GM23338 (cell line): ENCODE measurements around the gene SDC1. TPM values are rescaled to one million over a fixed set of nuclear protein-coding genes. Genes with fewer than 3 reads are reported as not detected.

Source experiments
- ATAC-seq: fragments of 200-7000 bp; cut with Tn5 transposase; 3 replicates; pipeline ENCODE4 v1.9.1; 2020
- DNase-seq: peaks from one replicate; pipeline ENCODE4 v3.0.0-alpha.2; 2015; ENCODE audit warnings: low spot score
- H2AFZ ChIP-seq: fragments of 200-600 bp; sonication (generic); 2 replicates; pipeline ENCODE4 v1.8.0; 2016; ENCODE audit warnings: antibody characterized with exemption, mild to moderate bottlenecking, moderate library complexity
- H3F3A ChIP-seq: fragments of 200-600 bp; sonication (generic); replicated peaks from 2 replicates; pipeline ENCODE4 v1.8.0; 2017; ENCODE audit warnings: antibody characterized with exemption, mixed run types, low read depth
- H3K27ac ChIP-seq: fragments of 200-600 bp; sonication (generic); 2 replicates; pipeline ENCODE4 v1.6.1; 2016; ENCODE audit warnings: low read depth
- H3K27me3 ChIP-seq: fragments of 200-600 bp; sonication (generic); 2 replicates; pipeline ENCODE4 v1.8.0; 2016; ENCODE audit warnings: mild to moderate bottlenecking, mixed run types, moderate library complexity; ENCODE audit not compliant: insufficient read depth
- H3K36me3 ChIP-seq: fragments of 200-600 bp; sonication (generic); 2 replicates; pipeline ENCODE4 v1.8.0; 2016; ENCODE audit warnings: mild to moderate bottlenecking; ENCODE audit not compliant: insufficient read depth
- H3K4me1 ChIP-seq: fragments of 200-600 bp; sonication (generic); 2 replicates; pipeline ENCODE4 v1.8.0; 2016; ENCODE audit warnings: mild to moderate bottlenecking, moderate library complexity; ENCODE audit not compliant: insufficient read depth
- H3K4me2 ChIP-seq: fragments of 200-600 bp; sonication (generic); 2 replicates; pipeline ENCODE4 v1.7.1; 2017; ENCODE audit warnings: mixed run types
- H3K4me3 ChIP-seq: fragments of 200-600 bp; sonication (generic); 2 replicates; pipeline ENCODE4 v1.6.1; 2016; ENCODE audit warnings: mixed run types
- H3K79me2 ChIP-seq: fragments of 200-600 bp; sonication (generic); replicated peaks from 2 replicates; pipeline ENCODE4 v1.8.0; 2017; ENCODE audit warnings: mild to moderate bottlenecking; ENCODE audit not compliant: insufficient read depth
- H3K9me2 ChIP-seq: fragments of 200-600 bp; sonication (generic); 2 replicates; pipeline ENCODE4 v1.8.0; 2017; ENCODE audit not compliant: insufficient read depth
- H4K20me1 ChIP-seq: fragments of 200-600 bp; sonication (generic); replicated peaks from 2 replicates; pipeline ENCODE4 v1.8.0; 2017; ENCODE audit warnings: mild to moderate bottlenecking; ENCODE audit not compliant: insufficient read depth
- H3K27ac Mint-ChIP-seq: 2 replicates; pipeline ENCODE4 v1.8.0; 2020; ENCODE audit warnings: inconsistent platforms, mild to moderate bottlenecking, moderate library complexity, mixed read lengths
- H3K27me3 Mint-ChIP-seq: 3 replicates; pipeline ENCODE4 v1.8.0; 2022; ENCODE audit warnings: low read depth, mild to moderate bottlenecking, moderate library complexity, mixed read lengths, inconsistent platforms; ENCODE audit not compliant: insufficient read depth, poor library complexity
- H3K36me3 Mint-ChIP-seq: 3 replicates; pipeline ENCODE4 v1.8.0; 2021; ENCODE audit warnings: low read depth, mild to moderate bottlenecking, inconsistent platforms, moderate library complexity, mixed read lengths
- H3K4me1 Mint-ChIP-seq: 3 replicates; pipeline ENCODE4 v1.8.0; 2020; ENCODE audit warnings: mild to moderate bottlenecking, inconsistent platforms, mixed read lengths
- H3K4me3 Mint-ChIP-seq: 3 replicates; pipeline ENCODE4 v1.8.0; 2021; ENCODE audit warnings: moderate library complexity, mild to moderate bottlenecking, inconsistent platforms, mixed read lengths
- H3K9me3 Mint-ChIP-seq: 3 replicates; pipeline ENCODE4 v1.8.0; 2020; ENCODE audit warnings: moderate library complexity, mild to moderate bottlenecking, inconsistent platforms, mixed read lengths
- CREB1 ChIP-seq: fragments of 250-450 bp; sonication (Bioruptor Pico); IDR thresholded peaks from 2 replicates; pipeline ENCODE4 v1.5.0; 2020; ENCODE audit warnings: low read depth, mild to moderate bottlenecking, moderate library complexity
- CTCF ChIP-seq, 2 experiments: fragments of 200-600 bp in 1 of 2; sonication (generic) in 1 of 2; conservative IDR thresholded peaks; 2 replicates each; pipeline versions ENCODE4 v1.5.1 to v1.6.1; 2016 to 2017; ENCODE audit warnings: antibody characterized with exemption in 2 of 2, low read depth in 2 of 2, mild to moderate bottlenecking in 2 of 2, moderate library complexity in 1 of 2
- EZH2 ChIP-seq: fragments of 200-600 bp; sonication (generic); IDR thresholded peaks from one replicate; pipeline ENCODE4 v1.8.0; 2017; ENCODE audit warnings: antibody characterized with exemption, mild to moderate bottlenecking, low read depth; ENCODE audit not compliant: unreplicated experiment
- JUNB ChIP-seq: IDR thresholded peaks from one replicate; pipeline ENCODE4 v1.6.1; 2016; ENCODE audit warnings: antibody characterized with exemption; ENCODE audit not compliant: unreplicated experiment
- STAT1 ChIP-seq: IDR thresholded peaks from one replicate; pipeline ENCODE4 v1.6.1; 2016; ENCODE audit warnings: antibody characterized with exemption; ENCODE audit not compliant: unreplicated experiment
- ZNF114 ChIP-seq: fragments of 250-450 bp; sonication (Bioruptor Pico); IDR thresholded peaks from 2 replicates; pipeline ENCODE4 v1.5.0; 2020; ENCODE audit warnings: mild to moderate bottlenecking, moderate library complexity
- polyA plus RNA-seq: library from polyadenylated mRNA; unstranded; fragments of >200 nt; fragmentation: Nextera tagmentation; extraction: Ambion mirVana; gene quantifications from 2 replicates; pipeline ENCODE4 v1.2.1, GENCODE V29; 2016
- total RNA-seq: library from RNA; depleted of rRNA; stranded (reverse); fragments of >200 nt; shearing (Covaris generic); gene quantifications from 2 replicates; pipeline ENCODE4 v1.2.3, GENCODE V29; 2014
- TF ChIP-seq, protein P1 (sequence below): IDR thresholded peaks from 2 replicates; pipeline ENCODE4 v1.6.1; 2016; ENCODE audit warnings: antibody characterized with exemption
- TF ChIP-seq, protein P2 (sequence below): IDR thresholded peaks from one replicate; pipeline ENCODE4 v1.6.1; 2018; ENCODE audit warnings: antibody characterized with exemption; ENCODE audit not compliant: unreplicated experiment

The SDC1 gene
- total and polyA plus RNA-seq, 2 experiments from 2014 or later, result 16.6 to 43.0 TPM

DNA sequence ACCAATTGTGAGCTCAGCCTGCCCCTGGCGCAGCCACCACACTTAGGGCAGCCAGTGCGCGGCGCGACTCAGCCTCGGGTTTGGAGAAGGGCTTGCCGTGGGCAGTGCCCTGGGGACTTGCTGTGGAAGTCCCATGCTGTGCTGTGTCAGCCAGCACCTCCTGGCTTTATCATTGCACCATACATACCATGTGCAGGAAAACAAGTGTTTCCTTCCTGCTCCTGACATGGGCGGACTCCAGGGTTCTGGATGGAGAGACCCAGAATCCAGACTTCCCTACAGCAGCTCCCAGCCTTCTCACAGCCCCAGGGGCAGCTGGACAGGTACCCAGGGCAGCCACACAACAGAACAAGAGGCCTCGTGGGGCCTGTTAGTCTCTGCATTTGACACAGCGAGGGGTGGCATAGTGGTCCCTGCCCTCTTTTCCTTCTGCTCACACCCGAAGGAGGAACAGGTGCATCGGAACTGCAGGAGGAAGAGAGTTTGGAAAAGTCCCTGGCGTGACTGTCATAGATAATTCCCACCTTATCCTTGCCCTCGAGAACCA is 54.2 kb downstream of the SDC1 start:
- H2AFZ ChIP-seq, result no peak overlapping the region
- H3K9me2 ChIP-seq, result no peaks in the 10 kb centered on the region
- DNase-seq, result no peak
- TF ChIP-seq CREB1 (CRISPR knock-in tag) (no peak), EZH2 (no peak), CTCF (conservative IDR thresholded peaks at IDR 0.05; ENCODE audit: low read depth in 2 of 2) (no peak), STAT1 (no peak), JUNB (no peak), ZNF114 (CRISPR knock-in tag) (no peak)
- TF ChIP-seq, protein P1, sequence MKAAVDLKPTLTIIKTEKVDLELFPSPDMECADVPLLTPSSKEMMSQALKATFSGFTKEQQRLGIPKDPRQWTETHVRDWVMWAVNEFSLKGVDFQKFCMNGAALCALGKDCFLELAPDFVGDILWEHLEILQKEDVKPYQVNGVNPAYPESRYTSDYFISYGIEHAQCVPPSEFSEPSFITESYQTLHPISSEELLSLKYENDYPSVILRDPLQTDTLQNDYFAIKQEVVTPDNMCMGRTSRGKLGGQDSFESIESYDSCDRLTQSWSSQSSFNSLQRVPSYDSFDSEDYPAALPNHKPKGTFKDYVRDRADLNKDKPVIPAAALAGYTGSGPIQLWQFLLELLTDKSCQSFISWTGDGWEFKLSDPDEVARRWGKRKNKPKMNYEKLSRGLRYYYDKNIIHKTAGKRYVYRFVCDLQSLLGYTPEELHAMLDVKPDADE, result no peak
- TF ChIP-seq, protein P2, sequence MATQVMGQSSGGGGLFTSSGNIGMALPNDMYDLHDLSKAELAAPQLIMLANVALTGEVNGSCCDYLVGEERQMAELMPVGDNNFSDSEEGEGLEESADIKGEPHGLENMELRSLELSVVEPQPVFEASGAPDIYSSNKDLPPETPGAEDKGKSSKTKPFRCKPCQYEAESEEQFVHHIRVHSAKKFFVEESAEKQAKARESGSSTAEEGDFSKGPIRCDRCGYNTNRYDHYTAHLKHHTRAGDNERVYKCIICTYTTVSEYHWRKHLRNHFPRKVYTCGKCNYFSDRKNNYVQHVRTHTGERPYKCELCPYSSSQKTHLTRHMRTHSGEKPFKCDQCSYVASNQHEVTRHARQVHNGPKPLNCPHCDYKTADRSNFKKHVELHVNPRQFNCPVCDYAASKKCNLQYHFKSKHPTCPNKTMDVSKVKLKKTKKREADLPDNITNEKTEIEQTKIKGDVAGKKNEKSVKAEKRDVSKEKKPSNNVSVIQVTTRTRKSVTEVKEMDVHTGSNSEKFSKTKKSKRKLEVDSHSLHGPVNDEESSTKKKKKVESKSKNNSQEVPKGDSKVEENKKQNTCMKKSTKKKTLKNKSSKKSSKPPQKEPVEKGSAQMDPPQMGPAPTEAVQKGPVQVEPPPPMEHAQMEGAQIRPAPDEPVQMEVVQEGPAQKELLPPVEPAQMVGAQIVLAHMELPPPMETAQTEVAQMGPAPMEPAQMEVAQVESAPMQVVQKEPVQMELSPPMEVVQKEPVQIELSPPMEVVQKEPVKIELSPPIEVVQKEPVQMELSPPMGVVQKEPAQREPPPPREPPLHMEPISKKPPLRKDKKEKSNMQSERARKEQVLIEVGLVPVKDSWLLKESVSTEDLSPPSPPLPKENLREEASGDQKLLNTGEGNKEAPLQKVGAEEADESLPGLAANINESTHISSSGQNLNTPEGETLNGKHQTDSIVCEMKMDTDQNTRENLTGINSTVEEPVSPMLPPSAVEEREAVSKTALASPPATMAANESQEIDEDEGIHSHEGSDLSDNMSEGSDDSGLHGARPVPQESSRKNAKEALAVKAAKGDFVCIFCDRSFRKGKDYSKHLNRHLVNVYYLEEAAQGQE, result no peak
- ATAC-seq, result no peak
- Mint-ChIP-seq H3K36me3 (no peaks in the 10 kb centered on the region), H3K4me3 (no peak overlapping the region), H3K27me3 (no peaks in the 10 kb centered on the region), H3K4me1 (peaks cover 27% of the 10 kb centered on the region), H3K9me3 (no peaks in the 10 kb centered on the region), H3K27ac (no peak overlapping the region)
- no peaks in the 10 kb centered on the region for H3K36me3 ChIP-seq
- no peak overlapping the region for H3K4me3 ChIP-seq
- no peaks in the 10 kb centered on the region for H3K27me3 ChIP-seq
- H3K27ac ChIP-seq, result no peak overlapping the region
- no peaks in the 10 kb centered on the region for H4K20me1 ChIP-seq
- peaks cover 13% of the 10 kb centered on the region for H3K4me1 ChIP-seq
- H3F3A ChIP-seq, result no peaks in the 10 kb centered on the region
- H3K79me2 ChIP-seq, result no peaks in the 10 kb centered on the region
- H3K4me2 ChIP-seq, result no peak overlapping the region
